Uterus (tissue), 2 donors: Measurements from ENCODE around the gene ZNF280A.

Source experiments
- POLR2A ChIP-seq, 2 donors: fragments of 450-650 bp; IDR thresholded peaks; one replicate each; pipeline ENCODE4 v1.6.1; 2016; ENCODE audit warnings: antibody characterized with exemption in 2 of 2, mild to moderate bottlenecking in 1 of 2, moderate library complexity in 1 of 2
- TF ChIP-seq, protein P1 (sequence below), 4 experiments: fragments of 200-600 bp in 2 of 4; fragments of 450-650 bp in 2 of 4; sonication (generic) in 2 of 4; IDR thresholded peaks; one replicate each; pipeline ENCODE4 v1.5.1; 2016 to 2019; ENCODE audit warnings: antibody characterized with exemption in 4 of 4, mild to moderate bottlenecking in 2 of 4, moderate library complexity in 1 of 4

- TF ChIP-seq, protein P1, sequence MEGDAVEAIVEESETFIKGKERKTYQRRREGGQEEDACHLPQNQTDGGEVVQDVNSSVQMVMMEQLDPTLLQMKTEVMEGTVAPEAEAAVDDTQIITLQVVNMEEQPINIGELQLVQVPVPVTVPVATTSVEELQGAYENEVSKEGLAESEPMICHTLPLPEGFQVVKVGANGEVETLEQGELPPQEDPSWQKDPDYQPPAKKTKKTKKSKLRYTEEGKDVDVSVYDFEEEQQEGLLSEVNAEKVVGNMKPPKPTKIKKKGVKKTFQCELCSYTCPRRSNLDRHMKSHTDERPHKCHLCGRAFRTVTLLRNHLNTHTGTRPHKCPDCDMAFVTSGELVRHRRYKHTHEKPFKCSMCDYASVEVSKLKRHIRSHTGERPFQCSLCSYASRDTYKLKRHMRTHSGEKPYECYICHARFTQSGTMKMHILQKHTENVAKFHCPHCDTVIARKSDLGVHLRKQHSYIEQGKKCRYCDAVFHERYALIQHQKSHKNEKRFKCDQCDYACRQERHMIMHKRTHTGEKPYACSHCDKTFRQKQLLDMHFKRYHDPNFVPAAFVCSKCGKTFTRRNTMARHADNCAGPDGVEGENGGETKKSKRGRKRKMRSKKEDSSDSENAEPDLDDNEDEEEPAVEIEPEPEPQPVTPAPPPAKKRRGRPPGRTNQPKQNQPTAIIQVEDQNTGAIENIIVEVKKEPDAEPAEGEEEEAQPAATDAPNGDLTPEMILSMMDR (IDR thresholded peaks at IDR 0.05) = no peak
- no peak for TF ChIP-seq POLR2A (IDR thresholded peaks at IDR 0.05)
Observed at GRCh38 chr22:22479116-22479515, 41.0 kb downstream of the ZNF280A start.
